KMS-11 (cell line): Measurements from ENCODE around the gene WIF1.

Experiments
- H2AFZ ChIP-seq: fragments of 200-600 bp; sonication (generic); 2 replicates; pipeline ENCODE4 v1.6.1; 2016; ENCODE audit warnings: antibody characterized with exemption, mixed run types, low read depth
- H3K27ac ChIP-seq: fragments of 200-600 bp; sonication (generic); 2 replicates; pipeline ENCODE4 v1.6.1; 2016; ENCODE audit warnings: mild to moderate bottlenecking, mixed run types
- H3K27me3 ChIP-seq: fragments of 200-600 bp; sonication (generic); 2 replicates; pipeline ENCODE4 v1.6.1; 2017; ENCODE audit warnings: mild to moderate bottlenecking, low read depth, mixed run types, moderate library complexity; ENCODE audit not compliant: insufficient read depth
- H3K36me3 ChIP-seq: fragments of 200-600 bp; sonication (generic); 2 replicates; pipeline ENCODE4 v1.6.1; 2017; ENCODE audit warnings: mild to moderate bottlenecking, mixed run types; ENCODE audit not compliant: insufficient read depth
- H3K4me1 ChIP-seq: fragments of 200-600 bp; sonication (generic); 2 replicates; pipeline ENCODE4 v1.6.1; 2016; ENCODE audit warnings: mild to moderate bottlenecking, low read depth, mixed run types; ENCODE audit not compliant: poor library complexity, severe bottlenecking
- H3K4me2 ChIP-seq: fragments of 200-600 bp; sonication (generic); 2 replicates; pipeline ENCODE4 v1.7.0; 2016; ENCODE audit warnings: mild to moderate bottlenecking, mixed run types
- H3K4me3 ChIP-seq: fragments of 200-600 bp; sonication (generic); IDR thresholded peaks from 2 replicates; pipeline ENCODE4 v1.6.1; 2017; ENCODE audit warnings: low read depth, low read length, mixed read lengths; ENCODE audit not compliant: insufficient read depth
- H3K79me2 ChIP-seq: fragments of 200-600 bp; sonication (generic); 2 replicates; pipeline ENCODE4 v1.6.1; 2016; ENCODE audit warnings: low read depth, mixed run types; ENCODE audit not compliant: insufficient read depth
- H3K9ac ChIP-seq: fragments of 200-600 bp; sonication (generic); 2 replicates; pipeline ENCODE4 v1.6.1; 2016; ENCODE audit warnings: mild to moderate bottlenecking, mixed run types
- H4K20me1 ChIP-seq: fragments of 200-600 bp; sonication (generic); 2 replicates; pipeline ENCODE4 v1.6.1; 2016; ENCODE audit warnings: mild to moderate bottlenecking, mixed run types; ENCODE audit not compliant: insufficient read depth
- TF ChIP-seq, protein P1 (sequence below): fragments of 200-600 bp; sonication (generic); conservative IDR thresholded peaks from 2 replicates; pipeline ENCODE4 v1.6.1; 2017; ENCODE audit warnings: low read depth, mild to moderate bottlenecking, antibody characterized with exemption, low read length, moderate library complexity, mixed read lengths

The WIF1 gene

DNA sequence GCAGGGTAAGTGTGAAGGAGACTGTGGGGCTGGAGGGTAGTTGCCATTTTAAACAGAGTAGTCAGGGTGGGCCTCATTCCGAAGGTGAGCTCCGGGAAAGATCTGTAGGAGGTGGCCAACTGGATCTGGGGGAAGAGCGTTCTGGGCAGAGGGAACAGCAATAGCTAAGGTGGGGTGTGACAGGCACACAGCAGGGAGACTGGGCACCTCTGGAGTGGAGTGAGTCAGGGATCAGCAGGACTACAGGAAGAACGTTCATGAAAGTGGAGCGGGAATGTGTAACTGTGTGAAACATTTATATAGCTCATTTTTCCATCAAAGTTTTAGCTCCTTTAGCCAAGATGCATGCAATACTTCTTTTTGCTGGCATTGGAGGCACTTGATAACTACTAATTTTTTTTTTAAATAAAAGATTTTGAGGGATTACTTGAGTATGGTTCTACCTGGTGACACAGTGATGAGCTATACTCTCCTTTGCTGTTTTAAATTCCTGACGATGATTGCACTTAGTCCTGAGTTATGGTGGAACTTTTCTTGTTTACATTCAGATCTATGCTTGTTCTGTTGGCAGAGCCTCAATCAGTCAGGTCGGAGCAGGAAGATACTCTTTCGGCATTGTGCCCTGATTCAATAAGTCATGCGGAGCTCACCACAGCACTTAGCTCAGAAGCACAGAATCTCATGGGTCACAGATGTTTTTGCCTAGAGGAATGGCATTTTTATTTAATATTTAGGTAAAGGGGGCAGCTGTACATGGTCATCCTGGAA, 106.4 kb downstream of the WIF1 start:
- Histone ChIP-seq H3K9ac (no peak overlapping the region), H3K4me2 (no peak overlapping the region), H3K4me3 (no peak overlapping the region), H3K27ac (no peak overlapping the region), H2AFZ (no peak overlapping the region), H3K36me3 (no peaks in the 10 kb centered on the region), H3K27me3 (no peaks in the 10 kb centered on the region), H3K79me2 (no peaks in the 10 kb centered on the region), H3K4me1 (no peaks in the 10 kb centered on the region), H4K20me1 (no peaks in the 10 kb centered on the region)
- TF ChIP-seq, protein P1, sequence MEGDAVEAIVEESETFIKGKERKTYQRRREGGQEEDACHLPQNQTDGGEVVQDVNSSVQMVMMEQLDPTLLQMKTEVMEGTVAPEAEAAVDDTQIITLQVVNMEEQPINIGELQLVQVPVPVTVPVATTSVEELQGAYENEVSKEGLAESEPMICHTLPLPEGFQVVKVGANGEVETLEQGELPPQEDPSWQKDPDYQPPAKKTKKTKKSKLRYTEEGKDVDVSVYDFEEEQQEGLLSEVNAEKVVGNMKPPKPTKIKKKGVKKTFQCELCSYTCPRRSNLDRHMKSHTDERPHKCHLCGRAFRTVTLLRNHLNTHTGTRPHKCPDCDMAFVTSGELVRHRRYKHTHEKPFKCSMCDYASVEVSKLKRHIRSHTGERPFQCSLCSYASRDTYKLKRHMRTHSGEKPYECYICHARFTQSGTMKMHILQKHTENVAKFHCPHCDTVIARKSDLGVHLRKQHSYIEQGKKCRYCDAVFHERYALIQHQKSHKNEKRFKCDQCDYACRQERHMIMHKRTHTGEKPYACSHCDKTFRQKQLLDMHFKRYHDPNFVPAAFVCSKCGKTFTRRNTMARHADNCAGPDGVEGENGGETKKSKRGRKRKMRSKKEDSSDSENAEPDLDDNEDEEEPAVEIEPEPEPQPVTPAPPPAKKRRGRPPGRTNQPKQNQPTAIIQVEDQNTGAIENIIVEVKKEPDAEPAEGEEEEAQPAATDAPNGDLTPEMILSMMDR, result no peak

DNA sequence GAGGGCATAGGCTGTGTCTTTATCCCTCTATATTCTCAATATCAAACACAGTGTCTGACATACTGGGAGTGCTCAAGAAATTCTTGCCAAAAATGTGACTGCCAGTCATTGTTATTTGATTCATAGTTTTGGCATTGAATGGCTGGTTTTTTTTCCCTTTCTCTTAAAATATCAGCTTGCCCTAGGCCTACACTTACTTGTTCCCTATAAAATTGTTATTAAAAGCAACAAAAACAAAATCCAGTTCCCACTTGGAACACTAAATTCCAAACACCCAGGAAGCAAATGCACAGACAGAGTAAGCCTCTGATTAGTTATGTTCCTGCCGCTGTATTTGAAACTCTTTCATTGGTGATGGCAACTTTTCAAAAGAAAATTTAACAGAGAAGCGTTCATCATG, 110.7 kb downstream of the WIF1 start:
- Histone ChIP-seq H3K4me1 (no peaks in the 10 kb centered on the region), H3K9ac (no peak overlapping the region), H3K4me2 (no peak overlapping the region), H3K36me3 (no peaks in the 10 kb centered on the region), H4K20me1 (no peaks in the 10 kb centered on the region), H3K27me3 (no peaks in the 10 kb centered on the region), H3K79me2 (no peaks in the 10 kb centered on the region), H3K4me3 (no peak overlapping the region), H3K27ac (no peak overlapping the region), H2AFZ (no peak overlapping the region)
- TF ChIP-seq, protein P1, result no peak

DNA sequence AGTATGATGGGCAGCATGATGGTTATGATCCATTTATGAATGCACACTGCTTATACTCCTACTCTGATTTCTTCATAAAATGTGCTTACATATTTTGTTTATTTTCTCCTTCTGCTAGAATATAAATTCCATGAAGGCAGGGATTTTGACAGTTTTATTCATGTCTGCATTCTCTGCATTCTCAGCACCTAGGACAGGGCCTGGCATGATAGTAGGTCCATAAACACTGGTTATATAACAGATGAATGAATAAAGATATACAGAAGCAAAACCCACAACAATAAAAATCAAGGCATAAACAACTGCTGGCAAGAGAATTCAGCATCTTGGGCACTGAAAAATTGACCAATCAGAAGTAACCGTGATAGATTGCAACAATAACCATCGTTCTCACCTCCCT, 115.4 kb downstream of the WIF1 start:
- Histone ChIP-seq H3K36me3 (no peaks in the 10 kb centered on the region), H3K4me3 (no peak overlapping the region), H4K20me1 (no peaks in the 10 kb centered on the region), H3K79me2 (no peaks in the 10 kb centered on the region), H2AFZ (no peak overlapping the region), H3K4me2 (no peak overlapping the region), H3K4me1 (no peaks in the 10 kb centered on the region), H3K9ac (no peak overlapping the region), H3K27me3 (no peaks in the 10 kb centered on the region), H3K27ac (no peak overlapping the region)
- TF ChIP-seq, protein P1, result no peak

DNA sequence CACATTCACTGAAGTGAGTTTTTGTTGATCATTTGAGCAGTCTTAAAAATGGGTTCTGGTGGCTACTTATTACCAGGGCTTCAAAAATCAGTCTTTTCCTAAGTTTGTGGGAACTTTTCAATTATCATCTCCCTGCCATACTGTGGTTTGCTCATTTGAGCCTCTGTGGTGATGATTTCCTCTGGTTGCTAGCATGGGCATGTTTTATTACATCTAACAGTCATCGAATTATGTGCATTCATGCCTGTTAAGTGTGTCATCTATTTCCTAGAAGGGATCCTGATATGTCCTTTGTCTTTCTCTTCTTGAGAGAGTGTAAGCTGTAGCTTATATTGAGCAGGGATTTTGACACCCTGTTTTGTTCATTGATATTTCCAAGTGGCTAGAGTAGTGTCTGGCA, 116.8 kb downstream of the WIF1 start:
- no peak overlapping the region for H3K4me2 ChIP-seq

More for the DNA sequence above, 116.8 kb downstream of the WIF1 start:
- Histone ChIP-seq H3K79me2 (no peaks in the 10 kb centered on the region), H2AFZ (no peak overlapping the region), H3K4me1 (no peaks in the 10 kb centered on the region), H3K27me3 (no peaks in the 10 kb centered on the region), H3K36me3 (no peaks in the 10 kb centered on the region), H3K4me3 (no peak overlapping the region), H4K20me1 (no peaks in the 10 kb centered on the region), H3K27ac (no peak overlapping the region), H3K9ac (no peak overlapping the region)
- TF ChIP-seq, protein P1, result no peak
